T-helper 2 cell treated with Interferon-gamma antibody and Interleukin-4, amounts not matched to agents 100 ng/mL and 5 ng/mL, for 36 hours (primary cell): ENCODE results near the gene MRPL50. TPM values are rescaled to one million over a fixed set of nuclear protein-coding genes. Genes with fewer than 3 reads are reported as not detected.

ENCODE experiments used
- intact Hi-C: fragments of 100-400 bp; cut with micrococcal nuclease; formaldehyde crosslinking; loops from one replicate; pipeline ENCODE4 v1.15.1; 2023
- total RNA-seq: library from RNA; stranded (reverse); gene quantifications from 2 replicates; pipeline ENCODE4 v1.2.3, GENCODE V29; 2022

MRPL50 gene
- total RNA-seq, 1 donor from 2014 or later = 11.8 TPM

GRCh38 chr9:101381118-101381517, 17.3 kb downstream of the MRPL50 start:
- intact Hi-C loops = no loop called here

DNA sequence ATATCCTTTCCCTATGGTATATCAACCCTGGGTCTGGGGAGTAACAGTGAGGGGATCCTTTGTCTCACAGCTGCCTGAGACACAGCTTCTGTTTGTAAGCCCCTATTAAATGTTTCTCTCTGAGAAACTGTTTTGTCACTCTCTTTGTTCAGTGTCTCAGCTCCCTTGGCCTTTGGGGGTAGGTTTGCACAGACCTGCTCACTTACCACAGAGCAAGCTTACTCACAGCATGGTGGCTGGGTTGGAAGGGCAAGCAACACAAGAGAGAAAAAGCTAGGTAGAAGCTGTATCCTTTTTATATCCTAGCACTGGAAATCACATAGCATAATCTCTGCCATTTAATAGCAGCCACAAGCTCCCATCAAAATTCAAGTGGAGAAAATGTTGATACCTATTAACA, 18.1 kb downstream of the MRPL50 start:
- intact Hi-C loops = no loop called here

DNA sequence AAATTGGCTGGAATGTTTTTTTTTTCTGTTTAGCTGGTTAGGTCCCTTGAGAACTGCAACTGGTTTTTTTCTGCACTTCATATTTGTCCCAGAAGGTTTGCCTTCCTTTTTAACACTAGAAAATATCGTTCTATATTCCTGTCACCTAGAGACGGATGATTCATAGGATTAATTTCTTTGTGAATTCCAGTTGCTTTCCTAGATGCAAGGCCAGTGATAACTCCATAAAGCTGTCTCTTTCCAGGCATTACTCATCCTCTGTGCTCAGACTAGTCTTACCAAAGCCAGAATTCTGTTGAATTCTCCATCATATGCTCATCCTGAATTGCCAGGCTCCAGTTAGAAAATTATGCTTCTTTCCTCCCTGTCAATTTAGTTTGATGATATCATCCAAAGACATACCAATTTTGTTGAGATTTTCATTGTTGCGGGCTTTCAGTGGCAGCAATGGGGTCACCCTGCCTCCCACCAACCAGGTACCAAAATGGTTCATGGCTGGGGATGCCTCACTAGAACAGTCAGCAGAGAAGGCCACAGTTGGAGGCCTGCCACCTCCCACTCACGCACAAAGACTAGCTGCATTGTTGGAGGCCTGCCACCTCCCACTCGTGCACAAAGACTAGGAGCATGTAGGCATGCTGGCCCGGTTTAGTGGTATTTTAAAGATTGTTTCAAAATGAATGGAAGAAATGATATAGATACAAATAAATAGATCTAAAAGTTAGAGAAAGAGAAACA, 22.1 kb downstream of the MRPL50 start:
- intact Hi-C loops = no loop called here

- intact Hi-C loops = no loop called here
Observed at GRCh38 chr9:101375546-101375945, 22.9 kb downstream of the MRPL50 start.

GRCh38 chr9:101372327-101373118, 25.9 kb downstream of the MRPL50 start:
- intact Hi-C loops = no loop called here

DNA sequence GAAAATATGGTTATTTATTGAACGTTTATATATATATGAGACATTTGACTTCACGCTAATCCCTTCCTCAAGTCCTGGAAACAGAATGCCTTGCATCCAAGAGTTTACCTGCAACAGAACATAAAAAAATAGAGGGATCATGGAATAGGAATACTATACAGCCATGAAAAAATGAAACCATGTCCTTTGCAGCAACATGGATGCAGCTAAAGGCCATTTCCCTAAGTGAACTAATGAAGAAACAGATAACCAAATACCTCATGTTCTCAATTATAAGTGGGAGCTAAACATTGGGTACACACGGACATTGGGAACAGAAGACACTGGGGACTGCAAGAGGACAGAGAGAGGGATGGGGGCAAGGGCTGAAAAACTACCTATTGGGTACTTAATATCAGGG, 26.6 kb downstream of the MRPL50 start:
- intact Hi-C loops = no loop called here

GRCh38 chr9:101369884-101370531, 28.4 kb downstream of the MRPL50 start:
- intact Hi-C loops = no loop called here

GRCh38 chr9:101369286-101369685, 29.1 kb downstream of the MRPL50 start:
- intact Hi-C loops = no loop called here

GRCh38 chr9:101367323-101367722, 31.1 kb downstream of the MRPL50 start:
- intact Hi-C loops = no loop called here

- intact Hi-C loops = no loop called here
Observed at GRCh38 chr9:101366038-101366756, 32.2 kb downstream of the MRPL50 start.

DNA sequence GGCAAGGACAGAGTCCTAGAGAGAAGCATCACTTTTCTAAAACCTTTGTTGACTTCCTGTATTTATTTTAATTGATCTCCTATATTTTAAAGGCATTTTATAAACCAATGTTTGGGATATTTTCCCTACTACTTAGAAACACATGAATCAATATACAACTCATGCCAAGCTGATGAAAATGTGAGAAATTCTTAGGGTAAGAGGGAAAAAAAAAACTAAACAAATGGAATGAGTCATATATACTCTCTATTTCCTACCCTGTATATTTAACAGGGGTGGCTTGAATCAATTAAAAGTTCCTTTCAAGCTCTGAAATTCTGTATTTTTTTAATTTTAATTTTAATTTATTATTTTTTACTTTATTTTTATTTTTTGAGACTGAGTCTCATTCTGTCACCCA, 33.2 kb downstream of the MRPL50 start:
- intact Hi-C loops = no loop called here

DNA sequence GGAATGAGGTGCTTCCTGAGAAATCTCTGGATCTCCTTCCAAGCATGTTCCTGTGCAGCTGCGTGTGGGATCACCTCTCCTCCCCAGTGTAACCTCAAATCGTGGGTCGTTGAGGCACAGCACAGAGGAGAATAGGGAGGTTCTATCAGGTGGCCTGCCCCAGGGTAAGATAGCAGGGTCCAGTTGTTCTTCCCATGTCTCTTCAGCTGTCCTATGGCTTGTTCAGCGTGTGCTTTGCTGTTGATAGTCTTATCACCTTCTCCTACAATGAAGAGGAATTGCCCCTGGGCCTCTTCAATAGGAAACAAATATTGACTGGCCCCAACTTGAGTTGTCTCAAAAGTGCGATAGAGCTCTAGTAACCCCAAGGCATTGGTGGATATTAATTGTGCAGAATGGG, 36.0 kb downstream of the MRPL50 start:
- intact Hi-C loops = no loop called here

GRCh38 chr9:101360647-101361046, 37.8 kb downstream of the MRPL50 start:
- intact Hi-C loops = no loop called here

- intact Hi-C loops = no loop called here
Observed at GRCh38 chr9:101359679-101360078, 38.7 kb downstream of the MRPL50 start.

DNA sequence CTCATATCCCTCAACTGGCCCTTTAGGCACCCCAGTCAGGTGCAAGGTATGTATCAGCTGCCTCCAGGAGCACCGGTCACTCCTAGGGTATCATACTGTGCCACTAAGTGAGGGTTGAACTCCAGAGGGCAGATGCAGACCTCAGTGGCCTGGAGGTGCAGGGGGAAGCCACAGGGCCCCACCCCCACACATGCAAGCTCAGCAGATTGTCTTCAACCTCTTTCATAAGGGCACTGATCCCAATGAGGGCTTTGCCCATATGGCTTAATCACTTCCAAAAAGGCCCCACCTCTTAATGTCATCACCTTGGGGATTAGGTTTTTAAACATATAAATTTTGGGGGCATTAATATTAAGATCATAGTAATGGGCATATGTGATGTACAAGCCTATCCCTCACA, 41.8 kb downstream of the MRPL50 start:
- intact Hi-C loops = no loop called here

- intact Hi-C loops = no loop called here
Observed at GRCh38 chr9:101354765-101355708, 43.4 kb downstream of the MRPL50 start.

DNA sequence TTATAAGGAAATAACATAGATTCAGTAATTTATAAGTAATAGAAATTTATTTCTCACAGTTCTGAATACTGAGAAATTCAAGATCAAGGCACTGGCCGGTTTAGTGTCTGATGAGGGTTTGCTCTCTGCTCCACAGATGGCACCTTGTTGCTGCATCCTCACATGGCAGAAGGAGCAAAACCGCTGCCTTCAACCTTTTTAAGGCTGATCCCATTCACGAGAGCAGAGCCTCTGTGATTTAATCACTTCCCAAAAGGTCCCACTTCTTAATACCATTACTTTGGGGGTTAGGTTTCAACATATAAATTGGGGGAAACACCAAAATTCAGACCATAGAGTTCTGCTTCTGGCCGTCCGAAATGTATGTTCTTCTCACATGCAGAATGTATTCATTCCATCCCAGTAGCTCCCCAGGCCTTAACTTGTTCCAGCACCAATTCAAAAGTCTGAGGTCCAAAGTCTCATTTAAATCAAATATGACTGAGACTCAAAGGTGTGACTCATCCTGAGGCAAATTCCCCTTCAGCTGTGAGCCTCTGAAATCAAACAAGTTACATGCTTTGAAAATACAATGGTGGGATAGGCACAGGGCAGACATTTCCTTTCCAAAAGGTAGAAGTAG, 44.2 kb downstream of the MRPL50 start:
- intact Hi-C loops = no loop called here

- intact Hi-C loops = no loop called here
Observed at GRCh38 chr9:101353683-101354082, 44.7 kb downstream of the MRPL50 start.

DNA sequence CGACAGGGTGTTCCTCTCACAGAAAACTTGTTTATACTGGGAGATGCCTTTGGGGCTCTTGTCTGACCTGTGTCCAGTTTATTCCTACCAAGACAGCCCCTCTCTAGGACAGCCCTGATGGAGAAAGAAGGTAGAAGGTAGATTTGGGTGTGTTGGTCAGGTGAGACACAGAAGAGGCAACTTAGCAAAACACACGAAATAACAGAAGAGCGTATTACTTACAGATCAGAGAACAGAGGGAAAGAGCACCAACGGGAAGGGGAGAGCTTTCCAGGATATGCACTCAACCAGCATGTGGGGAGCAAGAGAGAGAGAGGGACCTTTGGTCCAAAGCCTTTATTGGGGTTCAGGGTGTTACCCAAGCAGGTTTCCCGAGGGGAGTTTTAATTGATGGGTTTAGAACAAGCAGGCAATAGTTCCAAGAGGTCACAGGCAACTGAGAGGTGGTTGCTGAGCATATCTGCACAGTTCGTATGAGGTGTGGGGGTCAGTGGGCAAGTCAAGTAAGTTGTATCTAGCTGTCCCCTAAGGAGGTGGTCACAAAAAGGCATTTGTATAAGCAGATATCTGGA, 45.4 kb downstream of the MRPL50 start:
- intact Hi-C loops = no loop called here

DNA sequence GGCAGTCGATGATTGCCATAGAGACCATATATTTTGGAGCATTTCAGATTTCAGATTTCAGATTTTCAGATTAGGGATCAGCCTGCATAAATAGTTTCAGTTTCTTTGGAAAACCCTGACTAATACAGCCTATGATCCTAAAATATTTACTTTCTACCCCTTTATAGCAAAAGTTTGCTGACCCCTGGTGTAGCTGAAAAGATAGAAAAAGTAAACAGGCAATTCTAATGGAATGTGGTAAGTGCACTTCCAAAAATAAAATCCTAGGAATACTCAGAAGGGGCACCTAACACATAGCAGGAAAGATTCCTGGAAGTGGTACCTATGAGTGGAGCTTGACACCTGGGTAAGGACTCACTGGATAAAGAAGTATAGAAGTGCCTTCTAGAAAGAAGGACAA, 48.1 kb downstream of the MRPL50 start:
- intact Hi-C loops = no loop called here
